GM23248 (cell line): Measurements from ENCODE around the gene MTERF4.

ENCODE experiments used
- EZH2 ChIP-seq: fragments of 200-600 bp; sonication (generic); IDR thresholded peaks from 2 replicates; pipeline ENCODE4 v1.6.1; 2018; ENCODE audit warnings: antibody characterized with exemption, mild to moderate bottlenecking; ENCODE audit not compliant: insufficient read depth, poor library complexity, severe bottlenecking
- EZH2phosphoT487 ChIP-seq: fragments of 200-600 bp; sonication (generic); IDR thresholded peaks from 2 replicates; pipeline ENCODE4 v1.6.1; 2018; ENCODE audit warnings: antibody characterized with exemption, moderate library complexity, mild to moderate bottlenecking, low read depth; ENCODE audit not compliant: insufficient read depth

DNA sequence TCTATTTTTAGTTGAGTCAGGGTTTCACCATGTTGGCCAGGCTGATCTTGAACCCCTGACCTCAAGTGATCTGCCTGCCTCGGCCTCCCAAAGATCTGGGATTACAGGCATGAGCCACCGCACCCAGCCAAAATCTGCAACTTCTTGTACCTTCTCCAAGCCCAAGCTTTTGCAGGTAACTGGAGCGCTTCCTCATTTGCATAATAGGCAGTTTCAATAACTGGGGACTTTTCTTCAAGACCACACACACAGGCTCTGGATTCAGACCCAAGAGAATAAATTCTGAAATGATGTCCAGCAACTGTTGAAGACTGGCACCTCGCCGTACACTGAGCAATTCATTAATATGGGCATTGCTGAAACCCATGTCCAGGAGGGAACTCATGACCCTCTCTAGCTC is 2.8 kb downstream of the MTERF4 start:
- TF ChIP-seq EZH2phosphoT487 (no peak), EZH2 (no peak)
